Inferior parietal cortex (tissue), 1 donor: ENCODE measurements around the gene FNIP2.
"Not testable (repeated sequence)": the region's sequence is repeated elsewhere in the genome, so short reads cannot be mapped to it uniquely, and the experiment has no call there.

Experiments
- DNase-seq: peaks from one replicate; pipeline ENCODE4 v3.0.0-alpha.2; 2016; ENCODE audit errors: extremely low spot score

FNIP2 gene

DNA sequence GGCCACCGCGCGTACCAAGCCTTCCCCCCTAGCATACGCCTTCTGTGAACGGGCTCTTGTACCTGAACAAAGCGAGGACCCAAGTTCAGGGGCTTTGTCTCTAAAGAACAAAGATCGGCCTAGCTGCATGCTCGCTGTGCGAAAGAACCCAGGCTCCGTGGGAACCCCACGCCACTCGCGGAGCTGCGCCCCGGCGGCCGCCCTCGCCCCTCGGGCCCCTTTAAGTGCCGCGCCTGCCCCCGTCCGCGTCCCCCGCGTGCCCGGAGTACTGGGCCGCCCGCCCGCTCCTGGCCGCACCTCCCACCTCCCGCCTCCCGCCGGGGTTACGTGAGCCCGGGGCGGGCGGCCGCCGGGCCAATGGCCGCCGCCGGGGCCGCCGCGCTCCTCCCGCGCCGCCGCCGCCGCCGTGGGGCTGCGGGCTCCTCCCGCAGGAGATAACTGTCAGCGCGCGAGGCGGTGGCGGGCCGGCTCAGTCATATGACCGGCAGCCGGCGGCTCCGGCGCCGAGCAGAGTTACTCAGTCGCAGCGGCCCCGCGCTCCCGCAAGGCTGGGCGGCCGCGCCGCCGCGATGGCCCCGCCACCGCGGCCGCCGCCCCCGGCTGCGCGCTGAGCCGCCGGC, at the start of gene FNIP2:
Gene FNIP2, plus strand, starts transcription at position 472 of the 620 bp plus-strand sequence. CDS start 187 bp downstream, outside the sequence.
- DNase-seq: peak; percentile 79

DNA sequence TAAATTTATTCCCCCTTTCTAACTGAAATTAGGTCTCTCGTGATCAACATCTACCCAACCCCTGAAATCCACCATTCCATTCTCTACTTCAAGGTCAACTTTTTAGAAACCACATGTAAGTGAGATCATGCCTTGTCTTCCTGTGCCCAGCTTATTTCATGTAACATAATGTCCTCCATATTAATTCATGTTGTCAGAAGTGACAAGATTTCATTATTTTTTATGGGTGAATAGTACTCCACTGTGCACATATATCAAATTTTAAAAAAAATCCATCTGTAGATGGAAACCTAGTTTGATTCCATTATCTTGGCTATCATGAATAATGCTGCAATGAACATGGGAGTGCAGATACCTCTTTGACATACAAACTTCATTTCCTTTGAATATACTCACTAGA, 47.1 kb upstream of the FNIP2 start:
- DNase-seq: no peak

DNA sequence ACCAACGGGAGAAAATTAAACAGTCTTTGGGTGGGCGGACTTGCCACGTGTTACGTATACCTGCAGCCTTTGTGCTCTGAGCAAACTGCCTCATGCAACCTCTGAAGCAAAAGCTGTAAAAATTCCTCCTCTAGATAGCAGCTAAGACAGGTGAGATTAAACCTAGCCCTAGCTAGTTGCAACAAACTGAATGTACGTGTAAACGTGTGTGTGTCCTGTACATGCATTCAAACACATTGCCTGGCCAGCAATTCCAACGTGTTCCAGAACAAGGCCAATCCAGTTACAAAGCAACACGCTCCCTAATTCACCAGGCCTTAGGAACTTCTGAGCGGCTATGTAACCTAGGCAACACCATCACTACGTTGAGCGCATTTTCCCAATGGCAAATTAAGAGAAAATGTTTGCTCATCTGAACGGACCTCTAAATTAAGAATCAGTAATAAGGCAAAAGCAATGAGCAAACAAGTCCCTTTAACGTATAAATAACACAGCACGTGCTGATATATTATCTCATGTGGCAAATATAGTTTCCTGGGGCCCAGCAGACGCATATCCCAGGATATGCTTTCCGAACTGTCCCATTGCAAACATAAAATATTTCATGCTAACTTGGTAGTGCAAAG, 46.4 kb upstream of the FNIP2 start:
- peak; percentile 57 for DNase-seq

DNA sequence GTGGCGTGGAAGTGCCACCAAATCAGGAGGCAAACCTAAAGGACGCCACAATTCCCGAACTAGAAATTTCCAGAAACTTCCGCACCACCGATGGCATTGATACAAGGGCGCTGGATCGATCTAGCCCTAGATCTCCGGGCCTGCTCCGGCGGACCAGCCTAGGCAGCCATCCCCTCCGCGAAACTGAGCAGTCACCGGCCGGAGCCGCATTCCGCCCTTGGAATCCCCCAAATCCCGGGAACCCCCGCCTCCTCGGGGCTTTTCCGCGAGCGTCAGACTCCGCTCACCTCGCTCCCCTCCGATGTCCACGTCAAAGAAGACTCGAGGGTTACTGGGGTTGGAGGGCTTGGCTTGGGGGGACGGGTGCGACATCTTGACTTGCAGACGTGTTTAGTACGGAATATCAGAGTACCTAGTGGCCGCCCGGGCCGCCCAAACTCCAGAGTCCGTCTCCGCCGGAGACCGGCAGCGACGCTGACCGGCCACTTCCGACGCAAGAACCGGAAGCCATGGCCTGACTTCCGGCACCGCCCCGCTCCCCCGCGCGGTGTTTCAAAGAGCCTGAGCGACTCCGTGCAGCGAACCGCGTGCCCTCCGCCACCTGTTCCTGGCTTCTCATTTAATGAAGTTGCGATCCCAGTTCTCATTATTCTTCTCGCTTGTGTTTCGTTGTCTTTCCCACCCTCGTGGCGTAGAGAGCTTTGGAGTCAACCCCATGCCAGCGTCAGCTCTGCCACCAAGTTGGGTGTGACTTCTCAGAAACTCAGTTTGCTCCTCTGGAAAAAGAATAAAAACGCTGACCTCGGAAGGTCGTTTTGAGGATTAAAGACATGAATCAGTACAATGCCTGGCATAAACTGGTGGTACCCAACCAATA, 45.7 kb upstream of the FNIP2 start, which contains the start of gene PPID:
Gene PPID, minus strand, starts transcription at position 480 of the 877 bp plus-strand sequence. Its CDS starts 108 bp downstream, at position 372.
- peak; percentile 90 for DNase-seq

DNA sequence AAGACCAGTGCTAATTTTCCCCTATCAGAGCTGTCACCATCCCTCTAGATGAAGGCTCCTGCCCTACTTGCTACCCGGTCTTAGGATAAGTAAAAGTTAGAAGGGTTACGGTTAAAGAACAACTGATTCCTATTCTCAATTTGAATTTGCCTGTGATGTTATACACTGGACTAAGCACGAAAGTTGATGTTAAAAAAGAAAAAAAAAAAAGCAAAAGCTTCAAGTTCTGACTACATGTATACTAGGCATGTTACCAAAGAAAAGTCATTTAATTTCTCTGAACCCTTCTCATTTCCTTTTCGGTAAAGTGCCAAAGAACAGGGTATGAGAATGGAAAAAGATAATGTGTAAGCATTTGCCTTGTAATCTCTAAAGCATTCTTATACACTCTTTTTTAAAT, 44.2 kb upstream of the FNIP2 start:
- DNase-seq: no peak

DNA sequence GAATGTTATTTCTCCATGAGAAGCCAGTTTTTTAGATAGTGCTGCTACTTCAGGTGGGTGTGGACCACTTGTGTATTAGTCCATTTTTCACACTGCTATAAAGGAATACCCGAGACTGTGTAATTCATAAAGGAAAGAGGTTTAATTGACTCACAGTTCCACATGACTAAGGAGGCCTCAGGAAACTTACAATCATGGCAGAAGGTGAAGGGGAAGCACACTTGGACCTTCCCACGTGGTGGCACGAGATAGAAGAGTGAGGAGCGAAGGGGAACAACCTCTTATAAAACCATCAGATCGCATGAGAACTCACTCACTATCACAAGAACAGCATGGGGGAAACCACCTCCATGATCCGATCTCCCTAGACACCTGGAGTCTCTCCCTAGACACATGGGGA, 42.2 kb upstream of the FNIP2 start:
- no peak for DNase-seq

DNA sequence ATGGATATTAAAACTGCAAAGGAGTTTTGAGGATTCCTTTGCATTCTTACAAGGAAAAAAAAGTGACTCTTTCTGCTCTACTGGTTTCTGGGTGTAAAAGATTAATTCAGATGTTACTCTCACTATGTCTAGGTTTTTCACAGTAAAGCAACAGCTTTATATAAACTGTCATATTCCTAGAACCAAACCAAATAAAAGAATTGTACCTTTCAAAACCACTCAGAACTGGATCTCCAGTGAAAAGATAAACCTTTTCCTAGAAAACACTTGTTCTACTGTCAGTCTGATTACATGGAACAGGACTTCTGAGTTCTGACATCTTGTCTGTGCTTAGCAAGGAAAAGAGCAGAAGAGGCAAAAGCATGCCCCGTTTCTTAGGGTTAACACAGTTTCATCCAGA, 40.6 kb upstream of the FNIP2 start:
- DNase-seq: no peak

DNA sequence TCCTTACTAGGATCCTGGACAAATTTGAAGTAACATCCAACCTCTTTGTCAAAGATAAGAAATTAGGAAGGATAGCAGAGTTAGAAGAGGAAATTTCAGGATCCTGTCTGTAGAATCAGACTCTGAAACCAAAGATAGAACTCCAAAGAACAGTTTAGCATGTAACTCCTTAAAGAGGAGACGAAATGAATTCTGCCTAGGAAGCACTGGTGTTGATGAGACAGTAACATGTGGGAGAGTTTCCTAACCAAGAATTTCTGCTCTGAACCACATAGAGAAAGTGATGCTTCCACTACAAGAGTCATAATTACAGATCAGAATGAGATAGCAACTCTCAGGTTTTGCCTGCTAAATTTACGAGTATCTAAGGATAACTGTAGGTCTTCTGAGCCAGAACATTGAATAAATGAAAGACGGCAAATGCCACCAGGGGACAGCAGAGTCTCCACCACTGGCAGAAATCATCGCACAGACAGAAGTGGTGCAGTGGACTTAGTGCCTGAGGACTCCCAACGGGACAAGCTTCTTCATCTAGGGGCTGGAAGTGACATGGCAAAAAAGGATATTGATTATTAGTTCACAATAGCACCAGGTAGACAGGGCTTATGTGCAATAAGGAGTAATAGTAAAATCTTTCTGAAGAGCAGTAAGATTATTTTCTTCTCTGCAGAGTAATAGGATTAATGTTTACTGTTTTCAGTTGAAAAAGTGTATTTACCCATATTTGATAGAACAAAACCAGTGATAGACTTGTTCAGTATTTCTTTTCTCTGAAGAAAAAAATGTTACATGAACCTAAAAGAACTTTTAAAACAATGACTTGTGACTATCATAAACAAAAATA, 38.9 kb upstream of the FNIP2 start:
- DNase-seq: peak; percentile 86

DNA sequence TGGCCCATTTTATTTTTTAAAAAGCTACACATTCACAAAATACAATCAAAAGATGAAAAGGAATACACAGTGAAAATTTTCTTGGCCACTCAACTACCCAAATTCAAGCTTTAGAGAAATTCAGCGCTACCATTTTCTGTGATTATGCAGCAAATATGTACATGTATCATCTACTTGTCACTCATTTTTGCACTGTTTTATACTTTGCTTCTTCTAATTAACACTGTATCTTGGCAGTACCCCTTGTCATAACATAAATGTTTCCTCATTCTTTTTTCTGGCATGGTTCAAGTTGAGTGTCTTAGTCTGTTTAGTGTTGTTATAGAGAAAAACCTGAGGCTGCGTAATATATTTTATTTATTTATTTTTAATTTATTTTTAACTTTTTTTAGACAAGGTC, 30.0 kb upstream of the FNIP2 start:
- DNase-seq: no peak

DNA sequence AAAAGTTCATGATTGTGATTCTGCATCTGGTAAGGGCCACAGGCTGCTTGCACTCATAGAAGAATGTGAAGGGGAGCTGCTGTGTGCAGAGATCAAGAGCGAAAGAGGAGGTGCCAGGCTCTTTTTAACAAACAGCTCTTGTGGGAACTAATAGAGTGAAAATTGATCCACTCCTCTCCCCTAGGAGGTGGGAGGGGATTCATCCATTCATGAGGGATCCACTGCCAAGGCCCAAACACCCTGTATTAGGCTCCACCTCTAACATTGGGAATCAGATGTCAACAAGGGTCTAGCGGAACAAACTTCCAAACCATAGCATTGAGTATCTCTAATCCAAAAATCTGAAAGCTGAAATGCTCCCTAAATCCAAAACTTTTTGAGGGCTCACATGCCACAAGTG, 29.2 kb upstream of the FNIP2 start:
- no peak for DNase-seq

DNA sequence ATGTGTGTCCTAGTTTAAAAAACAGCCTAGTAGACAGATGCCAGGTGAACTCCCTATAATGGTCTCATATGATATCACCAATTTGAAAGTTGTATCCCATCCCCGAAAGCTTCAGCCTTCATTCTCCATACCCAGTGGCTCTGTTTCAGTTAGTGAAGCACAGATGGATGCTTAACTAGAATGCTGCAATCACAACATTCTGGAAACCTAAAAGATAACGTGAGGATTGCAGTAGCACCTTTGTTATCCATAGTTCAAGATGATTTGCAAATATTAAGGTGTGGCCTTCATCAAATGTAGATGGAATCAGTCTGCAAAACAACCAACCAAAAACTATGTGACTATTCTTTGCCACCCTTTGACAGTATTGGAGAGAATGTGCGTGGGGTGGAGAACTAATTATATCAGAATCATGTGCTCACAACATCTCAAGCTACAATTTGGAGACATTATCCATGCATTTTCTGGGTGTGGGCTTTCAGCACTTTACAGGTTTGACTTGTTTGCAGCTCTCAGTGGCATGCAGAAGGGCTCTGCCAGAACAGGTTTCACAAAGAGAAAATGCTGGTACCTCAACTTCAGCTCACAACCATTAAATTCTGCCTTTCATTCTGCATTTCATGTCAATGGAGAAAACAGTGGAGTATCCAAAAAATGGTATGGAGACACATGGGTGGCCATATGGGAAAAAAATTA, 27.4 kb upstream of the FNIP2 start:
- no peak for DNase-seq

GRCh38 chr4:158746537-158746936, 22.3 kb upstream of the FNIP2 start:
- DNase-seq: not testable (repeated sequence)

DNA sequence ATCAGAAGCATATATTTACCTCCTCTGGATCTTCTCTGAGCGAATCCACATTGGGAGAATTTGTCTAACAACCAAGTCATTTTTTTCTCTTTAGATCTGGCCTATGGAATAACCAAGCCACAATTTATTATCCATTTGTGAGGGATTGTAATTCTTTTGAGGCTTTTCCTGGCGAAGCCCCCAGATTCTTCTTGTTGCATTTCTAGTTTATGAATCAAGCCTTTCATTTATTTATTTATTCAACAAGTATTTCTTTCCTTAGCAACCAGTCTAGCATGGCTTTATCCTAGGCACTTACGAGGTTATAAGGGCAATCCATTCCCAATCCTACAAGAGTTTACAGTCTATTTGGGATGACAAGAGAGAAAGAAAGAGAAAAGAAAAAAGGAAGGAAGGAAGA, 18.4 kb upstream of the FNIP2 start:
- DNase-seq: no peak

DNA sequence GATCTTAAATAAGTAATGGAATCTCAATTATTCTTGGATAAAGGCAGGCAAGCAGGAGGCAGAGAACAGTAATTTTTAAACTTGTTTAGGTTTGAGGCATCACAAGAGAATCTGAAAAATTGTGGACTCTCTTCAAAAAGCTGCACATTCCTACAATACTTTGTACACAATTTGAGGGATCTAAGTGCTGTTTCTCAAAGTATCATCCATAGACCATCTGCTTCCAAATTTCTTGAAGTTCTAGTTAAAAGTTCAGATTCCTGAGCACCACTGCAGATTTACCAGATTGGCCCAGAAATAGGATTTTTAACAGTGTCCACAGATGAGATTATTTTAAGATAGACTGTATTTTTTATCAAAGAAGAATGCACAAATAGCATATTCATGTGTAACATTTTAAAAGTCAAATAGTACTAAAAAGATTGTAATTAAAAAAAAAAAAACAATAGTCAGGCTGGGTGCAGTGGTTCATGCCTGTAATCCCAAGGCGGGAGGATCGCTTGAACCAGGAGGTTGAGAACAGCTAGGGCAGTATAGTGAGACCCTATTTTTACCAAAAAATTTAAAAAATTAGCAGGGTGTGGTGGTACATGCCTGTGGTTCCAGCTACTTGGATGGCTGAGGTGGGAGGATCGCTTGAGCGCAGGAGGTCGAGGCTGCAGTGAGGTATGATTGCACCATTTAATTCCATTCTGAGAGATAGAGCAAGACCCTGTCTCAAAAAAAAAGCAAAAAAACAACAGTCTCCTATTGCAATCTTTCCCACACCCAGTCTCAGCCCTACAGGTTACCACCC, 14.2 kb upstream of the FNIP2 start:
- no peak for DNase-seq

- not testable (repeated sequence) for DNase-seq
Measured at GRCh38 chr4:158755819-158756218, 13.0 kb upstream of the FNIP2 start.

DNA sequence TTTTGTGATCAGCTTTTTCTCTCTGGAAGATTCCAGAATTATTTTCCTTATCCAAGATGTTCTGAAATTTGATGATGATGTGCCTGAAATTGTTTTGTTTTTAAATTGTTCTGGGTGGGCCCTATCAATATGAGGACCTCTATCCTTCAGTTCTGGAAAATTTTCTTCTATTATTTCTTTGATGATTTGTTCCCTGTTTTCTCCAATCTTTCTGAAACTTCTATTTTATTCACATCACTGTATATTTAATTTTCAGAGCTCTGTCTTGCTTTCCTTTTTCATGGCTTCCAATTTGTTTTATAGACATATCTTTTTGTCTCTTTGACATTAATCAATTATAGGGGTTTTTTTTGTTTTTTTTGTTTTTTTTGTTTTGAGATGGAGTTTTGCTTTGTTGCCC, 12.2 kb upstream of the FNIP2 start:
- DNase-seq: no peak

- DNase-seq: no peak
Measured at GRCh38 chr4:158758142-158758541, 10.7 kb upstream of the FNIP2 start.

DNA sequence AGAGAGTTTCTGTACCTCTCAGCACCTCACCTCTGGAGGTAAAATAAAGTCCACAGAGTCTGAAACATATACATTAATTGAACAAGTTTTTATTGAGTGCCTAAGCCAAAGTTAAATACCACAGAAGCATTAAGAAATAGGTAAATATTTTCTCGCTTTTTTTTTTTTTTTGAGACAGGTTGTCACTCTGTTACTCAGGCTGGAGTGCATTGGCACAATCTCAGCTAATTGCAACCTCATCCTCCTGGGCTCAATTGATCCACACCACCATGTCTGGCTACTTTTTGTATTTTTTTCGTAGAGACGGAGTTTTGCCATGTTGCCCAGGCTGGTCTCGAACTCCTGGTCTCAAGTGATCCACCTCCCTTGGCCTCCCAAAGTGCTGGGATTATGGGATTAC, 10.1 kb upstream of the FNIP2 start:
- DNase-seq: no peak

GRCh38 chr4:158759539-158759938, 9.3 kb upstream of the FNIP2 start:
- DNase-seq: not testable (repeated sequence)

DNA sequence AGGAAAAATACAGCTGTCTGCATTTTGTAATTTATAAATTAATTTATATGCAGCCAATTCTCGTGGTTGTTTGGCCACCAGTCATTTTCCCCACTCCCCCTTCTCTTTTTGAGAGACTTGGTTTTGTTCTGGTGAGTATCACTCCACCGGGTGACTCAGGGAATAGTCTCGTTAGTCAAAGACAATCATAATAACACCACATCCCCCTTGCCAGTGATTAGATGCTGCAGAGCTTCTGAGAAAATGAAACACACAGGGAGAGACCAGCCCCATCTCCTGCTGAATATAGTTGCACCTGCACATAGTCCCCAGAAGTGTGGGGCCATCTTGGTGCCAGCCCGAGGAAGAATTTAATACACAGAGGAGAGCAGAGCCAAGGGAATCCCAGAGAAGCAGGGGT, 8.0 kb upstream of the FNIP2 start:
- DNase-seq: no peak
